ENCODE measurements around the gene PCDHA4. TPM values are rescaled to one million over a fixed set of nuclear protein-coding genes. Genes with fewer than 3 reads are reported as not detected.
"Not testable (repeated sequence)": the region's sequence is repeated elsewhere in the genome, so short reads cannot be mapped to it uniquely, and the experiment has no call there.

The PCDHA4 gene
- total RNA-seq (2014; rRNA removed; shearing (Covaris generic)): 6.0 and 7.6 TPM in 2 replicates

- Histone ChIP-seq H3K36me3 (replicated peaks; ENCODE audit: control insufficient read depth, insufficient read depth, low read length) (no peaks in the 10 kb centered on the region), H3K27me3 (ENCODE audit: control insufficient read depth, insufficient read depth, low read length) (no peaks in the 10 kb centered on the region), H3K4me3 (ENCODE audit: insufficient read depth, low read depth, low read length) (peak within 1 kb of the TSS; percentile 73)
- DNase-seq: peak; percentile 80
Observed at GRCh38 chr5:140806834-140807775, at the start of gene PCDHA4. Gene PCDHA4 (plus strand): TSS chr5:140807068.

DNA sequence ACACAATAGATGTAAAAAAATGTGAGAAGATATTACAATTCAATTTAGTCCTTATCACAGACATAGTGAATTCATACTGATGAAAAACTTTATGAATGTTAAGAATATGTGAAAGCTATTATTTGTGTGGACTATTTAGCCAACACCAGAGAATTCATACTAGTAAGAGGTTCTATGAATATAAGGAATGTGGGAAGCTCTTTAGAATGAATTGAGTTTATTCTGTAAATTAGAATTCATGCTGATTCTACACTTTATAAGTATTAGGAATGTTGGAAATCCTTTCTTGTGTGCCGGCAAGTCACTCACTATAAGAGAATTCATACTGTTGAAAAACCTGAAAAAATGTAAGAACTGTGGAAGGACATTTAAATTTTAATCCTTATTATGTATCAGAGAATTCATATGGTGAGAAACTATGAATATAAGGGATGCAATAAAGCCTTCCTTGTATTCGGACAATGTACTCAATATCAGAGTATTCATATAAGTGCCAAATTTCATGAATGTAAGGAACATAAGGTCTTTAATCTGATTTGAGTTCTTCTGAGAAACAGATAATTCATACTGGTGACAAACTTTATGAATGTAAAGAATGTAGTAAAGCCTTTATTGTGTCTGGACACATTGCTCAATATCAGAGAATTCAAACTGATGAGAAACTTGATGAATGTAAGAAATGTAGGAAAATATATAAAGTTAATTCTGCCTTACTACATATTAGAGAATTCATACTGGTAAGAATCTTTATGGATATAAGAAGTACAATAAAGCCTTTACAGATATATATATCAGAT, 42.5 kb upstream of the PCDHA4 start:
- Histone ChIP-seq H3K36me3 (replicated peaks; ENCODE audit: control insufficient read depth, insufficient read depth, low read length) (no peaks in the 10 kb centered on the region), H3K27me3 (ENCODE audit: control insufficient read depth, insufficient read depth, low read length) (no peaks in the 10 kb centered on the region), H3K4me3 (ENCODE audit: insufficient read depth, low read depth, low read length) (no peak overlapping the region)
- no peak for DNase-seq

DNA sequence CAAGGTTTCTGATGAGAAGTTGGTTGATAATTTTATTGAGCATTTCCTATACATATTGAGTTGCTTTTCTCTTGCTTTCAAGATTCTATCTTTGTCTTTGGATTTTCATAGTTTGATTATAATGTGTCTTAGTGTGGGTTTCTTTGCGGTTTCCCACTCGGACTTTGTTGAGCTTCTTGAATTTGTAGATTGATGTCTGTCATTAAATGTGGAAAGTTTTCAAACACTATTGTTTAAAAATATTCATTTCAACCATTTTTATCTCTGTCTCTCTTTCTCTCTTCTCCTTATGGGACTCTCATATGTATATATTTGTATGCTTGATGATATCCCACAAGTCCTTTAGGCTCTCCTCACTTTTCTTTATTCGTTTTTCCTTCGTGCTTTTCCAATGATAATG, 39.4 kb upstream of the PCDHA4 start:
- no peak for DNase-seq
- Histone ChIP-seq H3K27me3 (ENCODE audit: control insufficient read depth, insufficient read depth, low read length) (no peaks in the 10 kb centered on the region), H3K36me3 (replicated peaks; ENCODE audit: control insufficient read depth, insufficient read depth, low read length) (no peaks in the 10 kb centered on the region), H3K4me3 (ENCODE audit: insufficient read depth, low read depth, low read length) (no peak overlapping the region)

- H3K27me3 ChIP-seq (ENCODE audit: control insufficient read depth, insufficient read depth, low read length): no peaks in the 10 kb centered on the region
- H3K36me3 ChIP-seq (replicated peaks; ENCODE audit: control insufficient read depth, insufficient read depth, low read length): no peaks in the 10 kb centered on the region
- no peak overlapping the region for H3K4me3 ChIP-seq (ENCODE audit: insufficient read depth, low read depth, low read length)
- no peak for DNase-seq
Observed at GRCh38 chr5:140780512-140780911, 26.4 kb upstream of the PCDHA4 start.

DNA sequence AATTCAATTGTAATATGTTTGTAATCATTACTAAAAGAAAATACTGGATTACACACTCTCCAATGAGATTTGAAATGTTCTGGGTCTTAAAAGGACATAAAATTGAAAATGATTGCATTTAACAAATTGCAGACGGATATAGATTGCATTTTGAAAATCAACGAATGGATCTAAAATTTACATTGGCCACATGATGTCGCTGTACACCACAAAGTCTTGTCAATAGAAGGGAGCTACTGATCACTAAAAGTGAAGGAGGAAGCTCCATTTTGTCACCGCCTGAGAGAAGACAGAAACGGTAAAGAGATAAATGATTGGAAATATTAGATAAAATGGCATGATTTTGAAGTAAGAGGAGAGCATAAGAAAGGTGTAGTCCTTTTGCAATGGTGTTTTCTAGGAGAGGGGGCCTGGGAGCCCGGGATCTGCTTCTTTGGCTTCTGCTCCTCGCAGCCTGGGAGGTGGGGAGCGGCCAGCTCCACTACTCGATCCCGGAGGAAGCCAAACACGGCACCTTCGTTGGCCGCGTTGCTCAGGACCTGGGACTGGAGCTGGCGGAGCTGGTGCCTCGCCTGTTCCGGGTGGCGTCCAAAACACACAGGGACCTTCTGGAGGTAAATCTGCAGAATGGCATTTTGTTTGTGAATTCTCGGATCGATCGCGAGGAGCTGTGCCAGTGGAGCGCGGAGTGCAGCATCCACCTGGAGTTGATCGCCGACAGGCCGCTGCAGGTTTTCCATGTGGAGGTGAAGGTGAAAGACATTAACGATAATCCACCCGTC, 20.8 kb upstream of the PCDHA4 start, which contains the start of gene PCDHA1:
TSS of gene PCDHA1 (plus strand) at position 236 of the 782 bp plus-strand sequence.
- H3K36me3 ChIP-seq (replicated peaks; ENCODE audit: control insufficient read depth, insufficient read depth, low read length): no peaks in the 10 kb centered on the region
- H3K4me3 ChIP-seq (ENCODE audit: insufficient read depth, low read depth, low read length): no peak within 1 kb of the TSS
- no peak for DNase-seq
- no peaks in the 10 kb centered on the region for H3K27me3 ChIP-seq (ENCODE audit: control insufficient read depth, insufficient read depth, low read length)

- not testable (repeated sequence) for H3K27me3 ChIP-seq (ENCODE audit: control insufficient read depth, insufficient read depth, low read length); DNase-seq; H3K36me3 ChIP-seq (replicated peaks; ENCODE audit: control insufficient read depth, insufficient read depth, low read length); H3K4me3 ChIP-seq (ENCODE audit: insufficient read depth, low read depth, low read length)
Observed at GRCh38 chr5:140787422-140787821, 19.4 kb upstream of the PCDHA4 start.

DNA sequence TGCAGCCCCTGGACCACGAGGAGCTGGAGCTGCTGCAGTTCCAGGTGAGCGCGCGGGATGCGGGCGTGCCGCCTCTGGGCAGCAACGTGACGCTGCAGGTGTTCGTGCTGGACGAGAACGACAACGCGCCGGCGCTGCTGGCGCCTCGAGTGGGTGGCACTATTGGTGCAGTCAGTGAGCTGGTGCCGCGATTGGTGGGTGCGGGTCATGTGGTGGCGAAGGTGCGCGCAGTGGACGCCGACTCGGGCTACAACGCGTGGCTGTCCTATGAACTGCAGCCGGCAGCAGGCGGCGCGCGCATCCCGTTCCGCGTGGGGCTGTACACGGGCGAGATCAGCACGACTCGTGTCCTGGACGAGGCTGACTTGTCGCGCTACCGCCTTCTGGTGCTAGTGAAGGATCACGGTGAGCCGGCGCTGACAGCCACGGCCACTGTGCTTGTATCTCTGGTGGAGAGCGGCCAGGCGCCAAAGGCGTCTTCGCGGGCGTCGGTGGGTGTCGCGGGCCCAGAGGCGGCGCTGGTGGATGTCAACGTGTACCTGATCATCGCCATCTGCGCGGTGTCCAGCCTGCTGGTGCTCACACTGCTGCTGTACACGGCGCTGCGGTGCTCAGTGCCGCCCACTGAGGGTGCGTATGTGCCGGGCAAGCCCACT, 18.9 kb upstream of the PCDHA4 start:
- H3K4me3 ChIP-seq (ENCODE audit: insufficient read depth, low read depth, low read length); H3K27me3 ChIP-seq (ENCODE audit: control insufficient read depth, insufficient read depth, low read length); H3K36me3 ChIP-seq (replicated peaks; ENCODE audit: control insufficient read depth, insufficient read depth, low read length); DNase-seq: not testable (repeated sequence)

- no peak overlapping the region for H3K4me3 ChIP-seq (ENCODE audit: insufficient read depth, low read depth, low read length)
- H3K36me3 ChIP-seq (replicated peaks; ENCODE audit: control insufficient read depth, insufficient read depth, low read length): no peaks in the 10 kb centered on the region
- DNase-seq: no peak
- no peaks in the 10 kb centered on the region for H3K27me3 ChIP-seq (ENCODE audit: control insufficient read depth, insufficient read depth, low read length)
Observed at GRCh38 chr5:140791089-140791488, 15.8 kb upstream of the PCDHA4 start.

DNA sequence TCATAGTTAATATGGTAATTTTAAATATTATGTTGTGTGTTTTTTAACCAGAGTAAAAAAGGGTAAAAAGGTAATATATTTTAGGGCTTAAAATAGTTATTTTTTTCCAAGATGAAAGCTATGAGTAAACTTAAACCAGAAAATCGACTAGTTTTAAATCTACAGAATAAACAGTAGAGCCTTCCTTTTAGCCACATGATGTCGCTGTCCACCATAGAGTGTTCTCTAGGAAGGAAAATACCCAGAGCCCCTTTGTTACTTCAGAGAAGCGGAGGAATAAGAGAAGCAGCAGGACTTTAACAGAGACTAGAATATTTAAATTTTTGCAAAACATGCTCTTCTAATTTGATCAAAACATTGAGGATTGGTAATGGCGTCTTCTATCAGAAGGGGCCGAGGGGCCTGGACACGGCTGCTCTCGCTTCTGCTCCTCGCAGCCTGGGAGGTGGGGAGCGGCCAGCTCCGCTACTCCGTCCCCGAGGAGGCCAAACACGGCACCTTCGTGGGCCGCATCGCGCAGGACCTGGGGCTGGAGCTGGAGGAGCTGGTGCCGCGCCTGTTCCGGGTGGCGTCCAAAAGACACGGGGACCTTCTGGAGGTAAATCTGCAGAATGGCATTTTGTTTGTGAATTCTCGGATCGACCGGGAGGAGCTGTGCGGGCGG, 12.1 kb upstream of the PCDHA4 start, which contains the start of gene PCDHA2:
TSS of gene PCDHA2 (plus strand) at position 258 of the 664 bp plus-strand sequence.
- Histone ChIP-seq H3K4me3 (ENCODE audit: insufficient read depth, low read depth, low read length) (peak within 1 kb of the TSS; percentile 22; the same call in 1 of the 2 replicates), H3K27me3 (ENCODE audit: control insufficient read depth, insufficient read depth, low read length) (no peaks in the 10 kb centered on the region), H3K36me3 (replicated peaks; ENCODE audit: control insufficient read depth, insufficient read depth, low read length) (no peaks in the 10 kb centered on the region)
- peak; percentile 74 for DNase-seq

DNA sequence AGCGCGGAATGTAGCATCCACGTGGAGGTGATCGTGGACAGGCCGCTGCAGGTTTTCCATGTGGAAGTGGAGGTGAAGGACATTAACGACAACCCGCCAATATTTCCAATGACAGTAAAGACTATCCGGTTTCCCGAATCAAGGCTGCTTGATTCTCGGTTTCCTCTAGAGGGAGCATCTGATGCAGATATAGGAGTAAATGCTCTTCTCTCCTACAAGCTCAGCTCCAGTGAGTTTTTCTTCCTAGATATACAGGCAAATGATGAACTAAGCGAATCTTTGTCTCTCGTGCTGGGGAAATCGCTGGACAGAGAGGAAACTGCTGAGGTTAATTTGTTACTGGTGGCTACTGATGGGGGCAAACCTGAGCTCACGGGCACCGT, 11.6 kb upstream of the PCDHA4 start:
- Histone ChIP-seq H3K4me3 (ENCODE audit: insufficient read depth, low read depth, low read length) (peak overlapping the region; percentile 22; the same call in 1 of the 2 replicates), H3K36me3 (replicated peaks; ENCODE audit: control insufficient read depth, insufficient read depth, low read length) (no peaks in the 10 kb centered on the region), H3K27me3 (ENCODE audit: control insufficient read depth, insufficient read depth, low read length) (no peaks in the 10 kb centered on the region)
- DNase-seq: peak; percentile 83

DNA sequence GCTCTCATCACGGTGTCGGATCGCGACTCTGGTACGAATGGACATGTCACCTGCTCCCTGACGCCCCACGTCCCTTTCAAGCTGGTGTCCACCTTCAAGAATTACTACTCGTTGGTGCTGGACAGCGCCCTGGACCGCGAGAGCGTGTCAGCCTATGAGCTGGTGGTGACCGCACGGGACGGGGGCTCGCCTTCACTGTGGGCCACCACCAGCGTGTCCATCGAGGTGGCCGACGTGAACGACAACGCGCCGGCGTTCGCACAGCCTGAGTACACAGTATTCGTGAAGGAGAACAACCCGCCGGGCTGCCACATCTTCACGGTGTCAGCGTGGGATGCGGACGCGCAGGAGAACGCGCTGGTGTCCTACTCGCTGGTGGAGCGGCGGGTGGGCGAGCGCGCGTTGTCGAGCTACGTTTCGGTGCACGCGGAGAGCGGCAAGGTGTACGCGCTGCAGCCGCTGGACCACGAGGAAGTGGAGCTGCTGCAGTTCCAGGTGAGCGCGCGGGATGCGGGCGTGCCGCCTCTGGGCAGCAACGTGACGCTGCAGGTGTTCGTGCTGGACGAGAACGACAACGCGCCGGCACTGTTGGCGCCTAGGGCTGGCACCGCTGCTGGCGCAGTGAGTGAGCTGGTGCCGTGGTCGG, 10.7 kb upstream of the PCDHA4 start:
- not testable (repeated sequence) for H3K27me3 ChIP-seq (ENCODE audit: control insufficient read depth, insufficient read depth, low read length); DNase-seq; H3K36me3 ChIP-seq (replicated peaks; ENCODE audit: control insufficient read depth, insufficient read depth, low read length); H3K4me3 ChIP-seq (ENCODE audit: insufficient read depth, low read depth, low read length)

- Histone ChIP-seq H3K36me3 (replicated peaks; ENCODE audit: control insufficient read depth, insufficient read depth, low read length) (no peaks in the 10 kb centered on the region), H3K27me3 (ENCODE audit: control insufficient read depth, insufficient read depth, low read length) (no peaks in the 10 kb centered on the region), H3K4me3 (ENCODE audit: insufficient read depth, low read depth, low read length) (no peak overlapping the region)
- no peak for DNase-seq
Observed at GRCh38 chr5:140796718-140797095, 10.2 kb upstream of the PCDHA4 start.

Measured in H7 (cell line).